NCI-H187 (cell line): Measurements from ENCODE around the gene MCU.
"Not testable (repeated sequence)": the region's sequence is repeated elsewhere in the genome, so short reads cannot be mapped to it uniquely, and the experiment has no call there.

Source experiments
- DNase-seq, 2 experiments: peaks; one replicate each; lab custom pipeline; 2025; lab: John Stamatoyannopoulos, UW

MCU gene, protein sequence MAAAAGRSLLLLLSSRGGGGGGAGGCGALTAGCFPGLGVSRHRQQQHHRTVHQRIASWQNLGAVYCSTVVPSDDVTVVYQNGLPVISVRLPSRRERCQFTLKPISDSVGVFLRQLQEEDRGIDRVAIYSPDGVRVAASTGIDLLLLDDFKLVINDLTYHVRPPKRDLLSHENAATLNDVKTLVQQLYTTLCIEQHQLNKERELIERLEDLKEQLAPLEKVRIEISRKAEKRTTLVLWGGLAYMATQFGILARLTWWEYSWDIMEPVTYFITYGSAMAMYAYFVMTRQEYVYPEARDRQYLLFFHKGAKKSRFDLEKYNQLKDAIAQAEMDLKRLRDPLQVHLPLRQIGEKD

DNA sequence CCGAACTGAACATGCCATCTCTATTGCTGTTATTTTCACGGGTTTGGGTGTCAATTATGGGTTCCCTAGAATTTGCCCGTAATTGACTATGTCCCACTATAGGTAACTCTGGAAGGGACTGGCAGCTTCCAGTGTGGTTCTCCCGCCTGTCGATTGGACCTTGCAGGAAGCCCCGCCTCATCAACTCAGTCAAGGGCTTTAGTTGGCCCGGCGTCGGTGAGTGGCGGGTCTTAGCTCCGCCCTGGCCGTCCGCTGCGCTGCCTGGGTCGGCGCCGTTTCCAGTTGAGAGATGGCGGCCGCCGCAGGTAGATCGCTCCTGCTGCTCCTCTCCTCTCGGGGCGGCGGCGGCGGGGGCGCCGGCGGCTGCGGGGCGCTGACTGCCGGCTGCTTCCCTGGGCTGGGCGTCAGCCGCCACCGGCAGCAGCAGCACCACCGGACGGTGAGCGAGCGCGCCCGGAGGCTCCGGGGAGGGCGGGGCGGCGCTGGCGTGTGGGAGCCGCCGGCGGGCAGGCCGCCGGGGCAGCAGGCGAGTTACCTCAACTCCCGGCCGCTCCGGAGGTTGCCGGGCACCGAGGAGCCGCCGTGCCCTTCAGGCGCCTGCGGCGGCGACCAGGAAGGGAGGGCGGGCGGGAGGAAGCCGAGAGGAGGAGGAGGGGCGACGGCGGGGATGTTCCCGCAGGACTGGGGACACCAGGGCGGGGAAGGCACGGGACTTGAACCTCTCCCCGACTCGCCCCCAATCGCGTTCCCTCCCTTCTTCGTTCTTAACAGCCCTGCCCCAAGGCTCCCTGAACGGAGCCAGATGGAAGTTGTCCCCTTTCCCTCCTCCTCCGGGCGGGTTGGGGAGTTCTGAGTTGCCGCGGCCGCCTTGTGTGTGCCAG lies at the start of gene MCU:
MCU (plus strand) TSS at position 281 of the 881 bp plus-strand sequence; CDS start at position 290, 9 bp downstream.
- peak; percentile 26 to 82 for DNase-seq

- no peak for DNase-seq
Observed at GRCh38 chr10:72642318-72642717, 49.6 kb upstream of the MCU start.

DNA sequence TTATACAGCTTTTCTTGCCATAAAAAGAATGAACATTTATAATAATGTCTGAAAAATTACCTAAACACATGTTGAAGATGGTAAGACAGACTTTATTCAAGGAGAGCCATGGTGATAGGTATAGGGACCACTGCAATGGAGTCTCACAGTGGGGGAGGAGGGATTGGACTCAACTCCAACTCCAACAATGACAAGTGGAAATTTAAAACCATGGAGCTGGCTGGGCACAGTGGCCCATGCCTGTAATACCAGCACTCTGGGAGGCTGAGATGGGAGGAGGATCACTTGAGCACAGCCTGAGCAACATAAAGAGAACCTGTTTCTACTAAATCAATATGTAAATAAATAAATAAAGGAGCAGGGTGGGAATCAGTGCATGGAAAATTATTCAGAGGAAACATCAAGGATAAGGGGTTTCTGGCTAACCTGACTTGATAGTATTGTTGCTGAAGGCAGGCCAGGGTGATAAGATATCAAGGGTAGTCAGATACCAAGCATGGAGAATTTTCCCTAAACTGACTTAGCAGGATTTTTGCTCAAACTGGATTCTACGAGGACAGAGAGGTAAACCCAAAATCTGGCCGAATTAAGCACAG lies 46.6 kb upstream of the MCU start:
- no peak for DNase-seq

DNA sequence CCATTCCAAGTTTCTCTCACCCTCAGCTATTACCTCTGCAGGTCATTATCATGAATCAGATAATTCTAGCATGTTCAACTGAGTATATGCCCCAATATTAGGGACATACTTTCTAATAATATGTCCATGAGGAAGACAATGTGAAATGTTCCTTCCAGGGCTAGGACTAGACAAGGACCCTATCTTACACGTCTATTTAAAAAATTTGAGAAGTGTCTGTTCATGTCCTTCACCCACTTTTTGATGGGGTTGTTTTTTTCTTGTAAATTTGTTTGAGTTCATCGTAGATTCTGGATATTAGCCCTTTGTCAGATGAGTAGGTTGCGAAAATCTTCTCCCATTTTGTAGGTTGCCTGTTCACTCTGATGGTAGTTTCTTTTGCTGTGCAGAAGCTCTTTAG lies 45.0 kb upstream of the MCU start:
- DNase-seq = not testable (repeated sequence)

DNA sequence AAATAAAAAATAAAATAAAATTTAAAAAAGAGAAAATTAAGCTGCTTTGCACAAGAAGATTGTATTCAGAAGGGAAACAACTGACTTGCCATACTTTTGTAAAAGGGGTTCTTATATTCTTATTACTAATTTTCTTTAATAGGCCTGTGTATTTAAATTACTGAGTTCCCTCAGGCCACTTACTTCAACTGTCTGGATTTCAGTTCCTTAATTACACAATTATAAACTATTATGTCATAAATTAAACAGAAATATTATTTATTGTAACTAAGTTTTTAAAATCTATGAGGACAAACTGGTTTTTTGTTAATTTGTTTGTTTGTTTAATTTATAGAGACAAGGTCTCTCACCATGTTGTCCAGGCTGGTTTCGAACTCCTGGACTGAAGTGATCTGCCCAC lies 43.6 kb upstream of the MCU start:
- DNase-seq = no peak

DNA sequence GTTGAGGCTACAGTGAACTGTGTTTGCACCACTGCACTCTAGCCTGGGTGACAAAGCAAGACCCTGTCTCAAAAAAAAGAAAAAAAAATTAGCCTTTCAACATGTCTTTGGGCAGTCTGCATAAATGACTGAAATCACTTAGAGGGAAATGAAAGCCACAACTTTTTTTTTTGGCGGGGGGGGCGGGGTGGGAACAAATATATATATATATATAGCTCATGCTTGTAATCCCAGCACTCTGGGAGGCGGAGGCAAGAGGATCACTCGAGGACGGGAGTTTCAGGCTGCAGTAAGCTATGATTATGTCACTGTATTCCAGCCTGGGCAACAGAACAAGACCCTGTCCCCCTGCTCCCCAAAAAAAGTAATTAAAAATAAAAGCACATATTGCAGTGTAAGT lies 42.7 kb upstream of the MCU start:
- DNase-seq = no peak

DNA sequence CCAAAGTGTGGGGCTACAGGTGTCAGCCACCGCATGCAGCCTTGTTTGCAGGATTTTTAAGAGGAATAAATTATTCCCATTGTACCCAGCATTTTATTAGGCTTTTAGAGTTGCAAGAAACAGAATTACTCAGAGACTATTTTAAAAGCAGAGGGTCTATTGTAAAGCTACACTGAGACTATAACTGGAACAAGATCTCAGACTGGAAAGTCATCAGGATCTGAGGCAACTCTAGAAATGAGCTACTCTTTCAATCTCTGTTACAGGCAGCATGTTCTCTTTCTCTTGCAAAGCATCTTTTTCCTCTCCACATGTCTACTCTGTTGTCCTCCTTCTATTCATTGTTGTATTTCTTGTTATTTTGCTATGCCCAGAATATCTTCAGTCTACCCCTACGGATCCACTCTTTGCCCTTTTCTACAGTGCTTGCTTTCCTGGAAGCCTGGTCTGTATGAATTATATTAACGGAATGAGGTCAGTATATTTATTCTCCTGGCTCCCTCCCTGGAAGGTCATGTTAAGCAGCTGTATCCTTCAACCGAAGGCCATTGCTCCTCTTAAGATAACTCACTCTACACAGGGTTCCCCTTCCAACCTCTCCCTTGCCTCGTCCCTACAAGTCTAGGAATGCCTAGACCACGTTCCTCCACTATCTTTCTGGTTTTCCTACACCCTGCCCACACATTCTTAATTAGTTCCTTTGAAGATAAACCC lies 38.4 kb upstream of the MCU start:
- no peak for DNase-seq

GRCh38 chr10:72654720-72655119 lies 37.2 kb upstream of the MCU start:
- no peak for DNase-seq

- DNase-seq = no peak
Observed at GRCh38 chr10:72658696-72659400, 33.1 kb upstream of the MCU start.

DNA sequence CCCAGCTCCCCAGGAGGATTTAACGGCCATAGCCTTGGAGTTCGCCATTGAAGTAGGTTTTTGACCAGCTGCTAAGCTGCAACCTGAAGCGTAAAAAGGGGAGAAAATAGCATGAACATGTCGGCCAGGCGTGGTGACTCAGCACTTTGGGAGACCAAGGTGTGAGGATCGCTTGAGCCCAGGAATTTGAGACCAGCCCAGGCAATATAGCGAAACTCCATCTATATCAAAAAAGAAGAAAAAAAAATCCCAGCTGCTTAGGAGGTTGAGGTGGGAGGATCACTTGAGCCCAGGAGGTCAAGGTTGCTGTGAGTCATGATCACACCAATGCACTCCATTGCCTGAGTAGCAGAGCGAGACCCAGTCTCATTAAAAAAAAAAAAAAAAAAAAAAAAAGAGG lies 32.2 kb upstream of the MCU start:
- no peak for DNase-seq

DNA sequence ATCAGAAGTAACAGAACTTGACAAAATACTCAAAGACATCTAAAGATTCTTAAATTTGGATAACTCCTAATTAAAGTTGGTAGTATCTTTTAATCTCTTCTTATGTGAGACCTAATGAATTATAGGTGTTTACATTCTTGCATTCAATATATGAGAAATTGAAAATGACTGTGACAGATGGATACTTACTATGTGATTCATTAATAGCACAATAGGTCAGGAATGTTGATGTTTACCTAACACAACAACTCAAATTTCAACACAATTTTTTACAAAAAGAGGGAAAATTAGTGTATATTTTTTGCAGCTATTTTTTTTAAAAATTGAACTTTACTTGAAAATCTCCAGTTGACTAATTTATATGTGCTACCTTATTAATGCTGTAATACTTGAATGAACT lies 31.7 kb upstream of the MCU start:
- DNase-seq = no peak

DNA sequence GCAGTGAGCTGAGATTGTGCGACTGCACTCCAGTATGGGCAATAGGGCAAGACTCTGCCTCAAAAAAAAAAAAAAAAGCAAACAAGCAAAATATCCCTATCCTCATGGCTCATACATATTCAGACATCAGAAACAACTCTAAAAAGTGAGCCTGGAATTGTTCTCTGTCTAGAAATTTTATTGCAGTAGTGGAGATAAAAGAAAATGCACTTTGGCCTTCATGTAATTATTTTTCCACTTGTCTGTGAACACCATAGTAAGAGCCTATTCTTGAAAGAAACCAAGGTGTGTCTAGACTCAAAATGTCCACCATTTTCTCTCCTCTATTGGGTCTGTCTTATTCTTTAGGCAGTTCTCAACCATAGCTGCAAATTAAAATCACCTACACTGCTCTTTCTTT lies 30.5 kb upstream of the MCU start:
- no peak for DNase-seq

GRCh38 chr10:72663971-72664370 lies 28.0 kb upstream of the MCU start:
- DNase-seq = no peak

GRCh38 chr10:72665925-72666324 lies 26.0 kb upstream of the MCU start:
- no peak for DNase-seq

DNA sequence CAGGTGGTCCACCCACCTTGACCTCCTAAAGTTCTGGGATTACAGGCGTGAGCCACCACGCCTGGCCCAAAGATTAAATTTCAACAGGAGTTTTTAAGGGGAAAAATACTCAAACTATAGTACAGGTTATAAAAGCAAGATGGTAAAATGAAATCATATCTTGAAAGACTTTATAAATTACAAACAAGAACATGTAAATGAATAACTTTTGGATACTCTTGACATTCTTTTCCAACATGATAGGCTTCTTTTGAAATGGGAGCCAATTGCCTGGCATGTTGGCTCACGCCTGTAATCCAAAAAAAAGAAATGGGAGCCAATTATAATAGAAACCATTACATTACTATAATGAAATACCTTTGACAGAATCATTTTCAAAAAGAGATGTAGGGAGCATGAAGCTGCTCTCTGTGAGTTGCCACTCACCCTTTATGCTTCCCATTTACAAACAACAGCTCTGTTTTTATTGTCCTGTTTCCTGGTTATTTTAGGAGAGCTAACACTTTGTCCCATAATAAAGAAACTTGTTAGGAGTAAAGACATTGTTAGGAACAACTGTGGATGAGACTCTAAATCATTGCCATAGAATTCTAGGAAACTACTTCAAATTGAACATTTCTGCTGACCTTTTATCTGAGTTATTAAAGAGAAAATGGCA lies 24.6 kb upstream of the MCU start:
- DNase-seq = no peak

- no peak for DNase-seq
Observed at GRCh38 chr10:72673280-72673679, 18.7 kb upstream of the MCU start.

- DNase-seq = not testable (repeated sequence)
Observed at GRCh38 chr10:72674174-72674573, 17.8 kb upstream of the MCU start.

DNA sequence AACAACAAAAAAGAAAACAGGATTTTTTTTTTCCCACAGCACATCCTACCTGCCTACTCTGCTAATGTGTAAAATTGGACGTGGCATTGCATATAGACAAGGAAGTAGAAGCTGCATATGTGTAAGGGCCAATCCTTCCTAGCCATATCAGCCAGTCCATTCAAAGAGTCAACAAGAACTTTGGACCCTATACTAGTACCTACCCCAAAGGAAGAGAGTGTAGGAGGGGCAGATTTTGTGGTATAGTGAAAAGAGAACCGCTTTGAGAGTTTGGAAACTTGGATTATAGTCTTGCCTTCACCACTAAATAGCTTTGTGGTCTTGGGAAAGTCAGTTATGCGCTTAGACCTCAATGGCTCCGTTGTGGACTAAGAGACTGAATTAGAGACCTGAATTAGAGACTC lies 12.1 kb upstream of the MCU start:
- DNase-seq = no peak

- no peak for DNase-seq
Observed at GRCh38 chr10:72682638-72683037, 9.3 kb upstream of the MCU start.

- DNase-seq = no peak
Observed at GRCh38 chr10:72685264-72685921, 6.5 kb upstream of the MCU start.
